ENCODE data around the gene LRRC55. TPM values are rescaled to one million over a fixed set of nuclear protein-coding genes. Genes with fewer than 3 reads are reported as not detected.

Gene LRRC55
- total RNA-seq, 2 donors from 2014 or later: not detected

DNA sequence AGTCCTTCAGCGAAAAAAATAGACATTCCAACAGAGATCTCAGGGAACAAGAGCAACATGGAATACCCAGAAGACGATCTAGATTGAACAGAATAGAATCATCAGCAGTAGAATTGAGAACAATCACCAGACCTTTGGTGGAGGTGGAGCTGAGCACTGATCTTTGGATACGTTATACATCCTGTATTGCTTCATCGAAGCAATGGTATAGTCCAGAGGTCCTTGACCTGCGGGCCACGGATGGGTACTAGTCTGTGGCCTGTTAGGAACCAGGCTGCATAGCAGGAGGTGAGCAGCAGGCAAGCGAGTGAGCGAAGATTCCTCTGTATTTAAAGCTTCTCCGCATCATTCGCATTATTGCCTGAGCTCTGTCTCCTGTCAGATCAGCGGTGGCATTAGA is 17.6 kb downstream of the LRRC55 start:
- H3K4me1 ChIP-seq (ENCODE audit: control insufficient read depth in 1 of 2, low read depth in 2 of 2): no peaks in the 10 kb centered on the region
- H3K4me3 ChIP-seq: no peak overlapping the region
- TF ChIP-seq, protein P1, sequence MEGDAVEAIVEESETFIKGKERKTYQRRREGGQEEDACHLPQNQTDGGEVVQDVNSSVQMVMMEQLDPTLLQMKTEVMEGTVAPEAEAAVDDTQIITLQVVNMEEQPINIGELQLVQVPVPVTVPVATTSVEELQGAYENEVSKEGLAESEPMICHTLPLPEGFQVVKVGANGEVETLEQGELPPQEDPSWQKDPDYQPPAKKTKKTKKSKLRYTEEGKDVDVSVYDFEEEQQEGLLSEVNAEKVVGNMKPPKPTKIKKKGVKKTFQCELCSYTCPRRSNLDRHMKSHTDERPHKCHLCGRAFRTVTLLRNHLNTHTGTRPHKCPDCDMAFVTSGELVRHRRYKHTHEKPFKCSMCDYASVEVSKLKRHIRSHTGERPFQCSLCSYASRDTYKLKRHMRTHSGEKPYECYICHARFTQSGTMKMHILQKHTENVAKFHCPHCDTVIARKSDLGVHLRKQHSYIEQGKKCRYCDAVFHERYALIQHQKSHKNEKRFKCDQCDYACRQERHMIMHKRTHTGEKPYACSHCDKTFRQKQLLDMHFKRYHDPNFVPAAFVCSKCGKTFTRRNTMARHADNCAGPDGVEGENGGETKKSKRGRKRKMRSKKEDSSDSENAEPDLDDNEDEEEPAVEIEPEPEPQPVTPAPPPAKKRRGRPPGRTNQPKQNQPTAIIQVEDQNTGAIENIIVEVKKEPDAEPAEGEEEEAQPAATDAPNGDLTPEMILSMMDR (IDR thresholded peaks at IDR 0.05): no peak
- H3K27me3 ChIP-seq (replicated peaks; ENCODE audit: insufficient read depth): no peaks in the 10 kb centered on the region
- ATAC-seq (ENCODE audit: insufficient number of reproducible peaks, low FRiP score, low read depth): no peak
- H3K27ac ChIP-seq: no peak overlapping the region
- no peak for DNase-seq (ENCODE audit: low spot score)
- no peaks in the 10 kb centered on the region for H3K9me3 ChIP-seq
- H3K36me3 ChIP-seq: no peaks in the 10 kb centered on the region

DNA sequence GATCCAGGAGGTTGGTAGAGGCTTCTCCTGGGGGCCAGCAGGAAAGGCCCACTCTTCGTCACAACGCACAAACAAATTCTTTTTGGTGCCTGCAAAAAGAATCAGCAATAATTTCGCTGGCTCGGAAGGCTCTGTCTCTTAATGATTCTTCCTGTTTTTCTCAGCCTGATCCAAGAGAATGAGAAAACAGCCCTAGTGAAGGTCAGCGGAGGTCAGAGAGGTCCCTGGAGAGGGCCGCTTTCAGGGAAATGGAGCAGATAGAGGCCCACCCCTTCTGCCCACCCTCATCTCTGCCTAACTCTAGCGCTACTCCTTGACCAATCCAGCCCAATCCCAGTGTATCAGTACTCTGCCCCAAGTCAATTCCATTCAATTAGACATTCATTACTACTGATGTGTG is 19.2 kb downstream of the LRRC55 start:
- Histone ChIP-seq H3K4me3 (no peak overlapping the region), H3K27ac (no peak overlapping the region), H3K27me3 (replicated peaks; ENCODE audit: insufficient read depth) (no peaks in the 10 kb centered on the region), H3K4me1 (ENCODE audit: control insufficient read depth in 1 of 2, low read depth in 2 of 2) (no peaks in the 10 kb centered on the region), H3K36me3 (no peaks in the 10 kb centered on the region), H3K9me3 (no peaks in the 10 kb centered on the region)
- TF ChIP-seq, protein P1 (IDR thresholded peaks at IDR 0.05): no peak
- ATAC-seq (ENCODE audit: insufficient number of reproducible peaks, low FRiP score, low read depth) (no peak), DNase-seq (ENCODE audit: low spot score) (no peak)

DNA sequence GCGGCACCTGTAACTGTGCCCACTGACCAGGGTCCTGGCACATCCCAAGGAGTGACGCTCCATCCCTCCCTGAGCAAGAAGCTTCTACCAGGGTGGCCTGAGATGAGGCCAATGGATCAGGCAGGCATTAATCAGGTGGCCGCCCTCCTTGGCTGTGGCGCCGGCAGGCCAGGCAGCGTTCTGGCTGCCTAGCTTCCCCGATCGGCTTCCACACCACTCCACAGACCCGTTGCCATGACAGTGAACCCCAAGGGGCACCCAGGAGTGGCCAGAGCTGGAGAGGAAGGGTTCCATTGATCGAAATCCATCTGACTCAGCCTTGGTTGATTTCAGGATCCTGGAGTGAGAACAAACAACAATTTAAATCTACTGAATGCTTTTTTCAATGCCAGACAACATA is 20.5 kb downstream of the LRRC55 start:
- no peaks in the 10 kb centered on the region for H3K4me1 ChIP-seq (ENCODE audit: control insufficient read depth in 1 of 2, low read depth in 2 of 2)
- no peaks in the 10 kb centered on the region for H3K27me3 ChIP-seq (replicated peaks; ENCODE audit: insufficient read depth)
- no peaks in the 10 kb centered on the region for H3K36me3 ChIP-seq
- DNase-seq (ENCODE audit: low spot score) (no peak), ATAC-seq (ENCODE audit: insufficient number of reproducible peaks, low FRiP score, low read depth) (no peak)
- H3K4me3 ChIP-seq: no peak overlapping the region
- TF ChIP-seq, protein P1 (IDR thresholded peaks at IDR 0.05): no peak
- H3K27ac ChIP-seq: no peak overlapping the region
- no peaks in the 10 kb centered on the region for H3K9me3 ChIP-seq

DNA sequence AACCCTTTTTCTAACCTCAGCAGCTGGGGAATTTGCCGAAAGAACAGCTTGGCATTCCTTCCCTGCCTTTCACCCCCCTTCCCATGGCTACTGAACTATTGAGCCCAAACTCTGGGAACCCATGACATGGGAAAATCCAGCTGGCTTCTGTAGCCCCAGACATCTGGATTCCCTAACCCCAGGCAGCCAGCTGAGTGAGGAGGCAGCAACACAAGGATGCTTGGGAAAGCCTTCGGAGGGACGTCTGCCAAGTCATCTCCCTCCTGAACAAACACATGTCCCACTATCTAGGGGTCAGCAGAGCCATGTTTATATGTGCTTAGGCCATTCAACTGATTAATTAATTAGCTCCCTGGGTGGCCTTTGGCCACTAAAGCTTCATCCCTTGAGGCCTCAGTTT is 21.6 kb downstream of the LRRC55 start:
- H3K27me3 ChIP-seq (replicated peaks; ENCODE audit: insufficient read depth): no peaks in the 10 kb centered on the region
- H3K4me1 ChIP-seq (ENCODE audit: control insufficient read depth in 1 of 2, low read depth in 2 of 2): no peaks in the 10 kb centered on the region
- ATAC-seq (ENCODE audit: insufficient number of reproducible peaks, low FRiP score, low read depth) (no peak), DNase-seq (ENCODE audit: low spot score) (no peak)
- no peaks in the 10 kb centered on the region for H3K9me3 ChIP-seq
- TF ChIP-seq, protein P1 (IDR thresholded peaks at IDR 0.05): no peak
- no peak overlapping the region for H3K27ac ChIP-seq
- no peaks in the 10 kb centered on the region for H3K36me3 ChIP-seq
- no peak overlapping the region for H3K4me3 ChIP-seq

DNA sequence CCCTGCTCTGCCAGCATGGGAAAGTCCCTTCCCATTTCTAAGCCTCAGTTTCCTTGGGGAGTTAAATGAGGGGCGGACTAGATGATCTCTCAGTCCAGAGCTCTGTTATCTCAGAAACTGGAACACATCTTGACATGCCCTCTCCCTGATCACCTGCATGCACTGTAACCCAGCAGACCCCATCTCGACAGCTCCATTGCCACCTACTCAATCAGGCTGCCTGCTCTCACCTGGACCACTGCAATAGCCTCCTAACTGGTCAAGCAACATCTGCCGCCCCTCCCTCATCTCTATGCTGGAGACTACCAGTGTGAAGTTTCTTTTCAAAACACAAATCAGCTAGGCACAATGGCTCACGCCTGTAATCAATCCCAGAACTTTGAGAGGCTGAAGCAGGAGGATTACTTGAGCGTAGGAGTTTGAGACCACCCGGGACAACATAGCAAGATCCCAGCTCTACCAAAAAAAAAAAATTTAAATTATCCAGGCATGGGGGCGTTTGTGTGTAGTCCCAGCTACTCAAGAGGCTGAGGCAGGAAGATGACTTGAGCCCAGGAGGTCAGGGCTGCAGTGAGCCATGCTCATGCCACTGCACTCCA is 22.2 kb downstream of the LRRC55 start:
- ATAC-seq (ENCODE audit: insufficient number of reproducible peaks, low FRiP score, low read depth) (no peak), DNase-seq (ENCODE audit: low spot score) (no peak)
- TF ChIP-seq, protein P1 (IDR thresholded peaks at IDR 0.05): no peak
- no peak overlapping the region for H3K27ac ChIP-seq
- H3K4me3 ChIP-seq: no peak overlapping the region
- no peaks in the 10 kb centered on the region for H3K9me3 ChIP-seq
- no peaks in the 10 kb centered on the region for H3K27me3 ChIP-seq (replicated peaks; ENCODE audit: insufficient read depth)
- no peaks in the 10 kb centered on the region for H3K36me3 ChIP-seq
- H3K4me1 ChIP-seq (ENCODE audit: control insufficient read depth in 1 of 2, low read depth in 2 of 2): no peaks in the 10 kb centered on the region

Data from thoracic aorta (tissue), 2 donors.